ENCODE data around the gene ADARB1.

The ADARB1 gene

GRCh38 chr21:45253633-45254459, 179.5 kb downstream of the ADARB1 start:
- DNase-seq (ENCODE audit: low spot score) = no peak

DNA sequence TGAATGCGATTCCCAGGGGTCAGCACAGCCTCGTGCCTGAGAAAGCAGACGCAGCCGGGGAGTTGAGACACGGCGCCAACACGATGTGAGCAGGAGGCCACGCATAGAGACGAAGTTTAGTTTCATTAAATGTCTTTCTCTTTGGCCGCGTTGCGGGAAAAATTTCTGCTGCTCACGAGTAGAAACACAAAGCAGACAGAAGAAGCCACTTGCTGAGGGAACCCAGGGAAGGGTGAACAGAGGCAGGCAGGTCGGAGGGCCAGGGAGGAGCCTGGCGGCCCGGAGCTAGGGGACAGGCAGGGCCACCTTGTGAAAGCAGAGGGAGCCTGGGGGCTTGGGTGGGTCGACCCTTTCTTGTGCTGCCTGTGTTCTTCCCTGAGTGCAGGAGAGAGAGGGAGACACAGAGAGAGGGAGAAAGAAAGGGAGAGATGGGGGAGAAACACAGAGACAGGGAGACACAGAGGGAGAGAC, 180.1 kb downstream of the ADARB1 start:
- DNase-seq (ENCODE audit: low spot score) = no peak

GRCh38 chr21:45255381-45256020, 181.1 kb downstream of the ADARB1 start:
- no peak for DNase-seq (ENCODE audit: low spot score)

DNA sequence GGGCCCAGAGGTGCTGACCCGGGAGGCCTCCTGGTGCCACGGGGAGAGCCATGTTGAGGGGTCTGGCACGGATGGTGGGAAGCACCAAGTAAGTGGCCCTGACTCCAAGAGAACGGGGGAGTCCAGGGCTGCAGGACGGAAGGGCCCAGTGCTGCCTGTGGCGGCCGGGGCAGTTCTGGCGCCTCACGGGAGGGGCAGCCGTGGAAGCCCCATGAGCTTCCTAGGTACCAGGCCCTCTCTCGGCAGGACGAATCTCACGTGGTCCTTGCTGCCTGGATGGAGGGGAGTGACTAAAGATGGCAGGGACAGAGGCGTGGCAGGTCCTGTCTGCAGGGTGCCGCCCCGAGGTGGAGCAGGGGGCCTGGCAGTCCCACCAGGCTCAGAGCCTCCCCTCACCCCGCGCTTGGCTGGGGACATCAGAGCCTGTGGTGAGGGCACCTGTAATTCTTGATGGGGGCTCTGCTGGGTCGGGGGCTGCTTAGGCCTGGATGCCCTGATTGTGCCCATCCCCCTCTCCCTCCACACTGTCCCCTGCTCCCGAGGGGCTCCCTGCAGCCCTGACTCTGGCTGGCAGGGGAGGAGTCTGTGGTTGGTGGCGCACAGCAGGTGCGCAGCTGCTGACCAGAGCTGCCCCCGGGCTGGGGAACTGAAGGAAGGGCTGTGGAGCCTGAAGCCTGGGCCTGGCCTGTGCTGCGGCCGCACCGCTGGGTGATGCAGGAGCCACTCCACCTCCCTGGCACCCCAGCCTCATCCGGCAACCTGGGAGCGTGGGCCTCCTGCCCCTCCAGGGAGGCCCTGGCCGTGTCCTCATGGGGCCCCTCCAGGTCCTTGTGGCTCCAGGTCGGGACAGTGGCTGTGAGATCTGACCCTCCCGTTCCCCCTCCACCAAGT, 181.9 kb downstream of the ADARB1 start:
- DNase-seq (ENCODE audit: low spot score) = no peak

- DNase-seq (ENCODE audit: low spot score) = no peak
These were observed 182.7 kb downstream of the ADARB1 start for GRCh38 chr21:45256912-45257672.

GRCh38 chr21:45257673-45258341, 183.4 kb downstream of the ADARB1 start:
- DNase-seq (ENCODE audit: low spot score) = no peak

DNA sequence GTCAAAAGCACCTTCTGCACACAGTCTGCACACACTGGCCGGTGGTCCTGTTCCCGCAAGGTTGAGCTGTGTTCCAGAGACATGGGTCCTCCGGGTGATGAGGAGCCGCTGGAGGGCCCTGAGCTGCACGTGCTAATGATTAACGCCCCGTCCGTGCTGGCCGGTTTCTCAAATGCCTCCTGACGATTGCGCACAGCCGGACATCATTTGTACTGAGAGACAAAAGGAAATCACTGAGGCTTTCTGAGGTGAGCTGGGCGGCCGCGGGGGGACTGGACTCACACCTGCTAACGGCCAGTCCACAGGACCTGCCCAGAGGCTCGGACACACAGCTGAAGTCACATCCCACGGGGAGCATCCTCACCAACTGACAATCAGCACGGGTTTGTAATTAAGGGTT, 184.1 kb downstream of the ADARB1 start:
- no peak for DNase-seq (ENCODE audit: low spot score)

GRCh38 chr21:45259206-45259840, 184.9 kb downstream of the ADARB1 start:
- no peak for DNase-seq (ENCODE audit: low spot score)

DNA sequence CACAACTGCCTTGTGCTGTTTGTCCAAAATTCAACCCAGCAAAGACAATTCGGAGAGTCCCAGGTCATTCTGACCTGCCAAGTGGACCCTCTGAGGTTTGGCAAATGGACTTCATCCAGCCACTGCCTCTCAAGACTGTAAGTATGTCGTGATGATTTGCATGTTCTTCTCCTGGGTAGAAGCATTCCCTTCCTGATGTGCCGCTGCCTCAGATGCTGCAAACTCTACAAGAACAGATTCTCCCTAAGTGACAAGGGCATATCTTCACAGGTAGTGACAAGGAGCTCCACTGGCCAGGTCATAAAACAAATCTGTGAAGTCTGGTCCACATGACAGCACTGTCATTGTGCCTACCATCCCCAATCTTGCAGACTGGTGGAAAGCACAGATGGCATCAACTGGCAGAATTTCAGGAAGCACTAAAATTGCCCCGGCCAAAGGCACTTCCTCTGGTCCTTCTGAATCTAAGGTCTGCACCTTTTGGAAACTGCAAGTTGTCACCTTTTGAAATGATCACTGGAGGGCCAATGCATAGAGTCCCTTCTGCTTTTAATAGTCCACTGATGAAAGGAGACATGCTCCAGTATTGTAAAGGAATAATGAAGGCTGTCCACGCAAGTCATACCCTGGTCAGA, 185.9 kb downstream of the ADARB1 start:
- DNase-seq (ENCODE audit: low spot score) = no peak

GRCh38 chr21:45261093-45261492, 186.7 kb downstream of the ADARB1 start:
- no peak for DNase-seq (ENCODE audit: low spot score)

DNA sequence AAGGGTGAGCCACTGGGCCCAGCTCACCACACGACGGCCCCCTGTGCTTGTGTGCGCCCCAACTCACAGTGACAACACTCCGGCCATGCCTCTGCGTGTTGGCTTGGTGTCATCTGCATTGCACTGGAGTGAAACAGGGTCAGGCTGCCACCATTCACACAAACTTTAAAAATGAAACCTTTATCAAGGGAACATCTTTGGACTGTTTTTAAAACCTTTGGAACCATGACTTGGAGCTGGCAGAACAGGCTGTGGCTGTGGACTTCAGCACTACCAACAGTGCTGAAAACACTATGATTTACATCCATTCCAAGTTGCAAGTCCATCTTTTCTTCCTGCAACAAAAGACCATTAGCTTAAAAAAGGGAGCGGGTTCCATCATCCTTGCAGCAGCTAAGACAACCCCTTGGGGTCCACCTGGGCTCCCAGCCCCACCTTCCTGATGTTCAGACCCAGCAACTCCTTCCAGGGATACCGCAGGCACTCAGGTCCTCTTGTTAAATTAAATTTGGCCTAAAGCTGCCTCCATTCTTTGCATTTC, 187.7 kb downstream of the ADARB1 start:
- no peak for DNase-seq (ENCODE audit: low spot score)

DNA sequence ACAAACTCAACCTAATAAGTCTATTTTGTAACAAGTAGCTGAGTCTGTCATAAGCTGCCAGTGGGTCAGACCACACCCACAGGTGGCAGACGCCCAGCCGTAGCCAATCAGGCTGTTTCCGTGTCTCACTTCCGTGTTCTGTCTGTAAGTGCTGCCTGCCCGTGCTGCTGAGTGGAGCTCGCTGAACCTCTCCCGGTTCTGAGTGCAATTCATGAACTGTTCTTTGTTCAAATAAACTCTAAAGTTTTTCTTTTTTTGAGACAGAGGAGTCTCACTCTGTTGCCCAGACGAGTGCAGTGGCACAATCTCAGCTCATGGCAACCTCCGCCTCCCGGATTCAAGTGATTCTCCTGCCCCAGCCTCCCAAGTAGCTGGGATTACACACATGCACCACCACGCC, 188.2 kb downstream of the ADARB1 start:
- no peak for DNase-seq (ENCODE audit: low spot score)

DNA sequence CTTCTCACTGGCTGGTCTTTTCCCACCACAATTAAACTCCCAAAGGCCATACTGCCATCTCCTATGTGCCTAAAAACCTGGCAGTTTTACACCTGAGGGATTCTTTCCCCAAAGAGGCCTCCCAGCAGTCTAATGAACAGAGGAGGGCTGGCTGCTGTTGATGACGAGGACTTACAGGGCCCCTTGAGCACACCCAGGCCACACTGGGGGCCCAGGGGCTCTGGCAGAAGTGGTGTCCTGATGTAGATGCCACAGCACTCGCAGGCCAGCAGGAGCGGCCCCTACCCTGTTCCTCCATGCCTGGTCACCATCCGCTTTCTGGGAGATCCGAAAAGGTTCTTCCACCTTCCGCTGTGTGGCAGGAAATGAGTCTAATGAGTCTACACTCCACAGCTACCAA, 189.2 kb downstream of the ADARB1 start:
- DNase-seq (ENCODE audit: low spot score) = no peak

GRCh38 chr21:45264146-45264911, 189.9 kb downstream of the ADARB1 start:
- no peak for DNase-seq (ENCODE audit: low spot score)

DNA sequence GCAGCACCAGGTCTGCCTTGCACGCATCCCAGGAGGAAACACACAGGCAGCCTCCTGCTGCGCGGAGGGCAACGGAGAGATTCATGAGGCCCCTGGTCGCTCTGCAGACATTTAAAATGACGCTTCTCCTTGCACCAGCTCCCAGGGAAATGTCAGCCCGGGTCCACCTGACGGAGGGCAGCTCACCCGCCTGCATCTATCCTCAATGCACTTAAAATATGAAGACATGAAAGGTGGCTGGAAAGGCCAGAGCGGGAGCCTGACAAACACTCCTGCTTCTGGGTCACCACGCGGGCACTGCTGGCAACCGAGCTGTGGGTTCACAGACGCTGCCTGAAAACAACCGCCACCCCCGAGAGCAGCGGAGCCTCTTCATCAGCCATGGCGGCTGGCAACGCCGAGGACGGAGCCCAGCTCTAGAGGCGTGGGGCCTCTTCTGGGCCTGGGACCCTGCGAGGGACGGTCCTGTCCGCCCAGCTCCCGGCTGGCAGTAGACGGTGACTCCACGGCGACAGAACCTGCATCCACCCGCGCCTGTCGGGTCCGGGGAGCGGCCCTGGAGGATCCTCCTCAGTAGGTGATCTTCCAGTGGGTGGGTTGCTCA, 190.6 kb downstream of the ADARB1 start:
- no peak for DNase-seq (ENCODE audit: low spot score)

DNA sequence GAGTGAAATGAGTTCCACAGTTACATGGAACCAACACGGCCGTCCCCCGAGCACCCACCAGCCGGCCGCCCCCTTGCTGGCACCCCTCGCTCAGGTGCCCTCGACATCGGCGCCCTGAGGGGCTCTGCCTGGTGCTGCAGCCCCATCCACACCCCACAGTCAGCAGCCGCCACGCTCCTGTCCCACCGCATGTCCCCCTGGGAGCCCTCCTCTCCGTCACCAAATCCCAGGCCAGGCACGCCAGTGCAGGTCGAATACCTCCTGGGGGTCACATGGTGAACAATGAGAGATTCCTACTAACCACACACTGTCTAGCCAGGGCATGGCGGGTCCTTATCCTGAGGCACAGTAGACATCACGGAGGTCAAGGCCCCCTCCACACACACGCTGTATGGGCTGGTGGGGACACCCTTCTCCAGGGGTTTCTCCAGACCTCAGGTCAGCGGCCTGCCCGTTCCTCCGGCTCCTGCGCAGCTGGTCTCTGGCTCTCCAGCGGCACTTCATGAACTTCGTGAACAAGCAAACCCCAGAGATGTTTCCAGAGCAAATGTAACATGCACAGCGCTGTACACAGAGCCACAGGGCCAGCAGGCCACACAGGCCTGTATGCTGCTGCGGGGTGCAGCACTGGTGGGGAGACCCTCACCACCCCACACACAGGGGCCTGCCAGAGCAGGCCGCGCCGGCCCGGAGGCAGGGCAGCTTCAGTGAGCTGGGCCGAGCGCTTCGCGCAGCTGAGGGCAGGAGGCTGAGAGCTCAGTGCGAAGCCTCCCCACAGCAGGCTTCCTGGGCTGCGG, 191.5 kb downstream of the ADARB1 start:
- DNase-seq (ENCODE audit: low spot score) = no peak

DNA sequence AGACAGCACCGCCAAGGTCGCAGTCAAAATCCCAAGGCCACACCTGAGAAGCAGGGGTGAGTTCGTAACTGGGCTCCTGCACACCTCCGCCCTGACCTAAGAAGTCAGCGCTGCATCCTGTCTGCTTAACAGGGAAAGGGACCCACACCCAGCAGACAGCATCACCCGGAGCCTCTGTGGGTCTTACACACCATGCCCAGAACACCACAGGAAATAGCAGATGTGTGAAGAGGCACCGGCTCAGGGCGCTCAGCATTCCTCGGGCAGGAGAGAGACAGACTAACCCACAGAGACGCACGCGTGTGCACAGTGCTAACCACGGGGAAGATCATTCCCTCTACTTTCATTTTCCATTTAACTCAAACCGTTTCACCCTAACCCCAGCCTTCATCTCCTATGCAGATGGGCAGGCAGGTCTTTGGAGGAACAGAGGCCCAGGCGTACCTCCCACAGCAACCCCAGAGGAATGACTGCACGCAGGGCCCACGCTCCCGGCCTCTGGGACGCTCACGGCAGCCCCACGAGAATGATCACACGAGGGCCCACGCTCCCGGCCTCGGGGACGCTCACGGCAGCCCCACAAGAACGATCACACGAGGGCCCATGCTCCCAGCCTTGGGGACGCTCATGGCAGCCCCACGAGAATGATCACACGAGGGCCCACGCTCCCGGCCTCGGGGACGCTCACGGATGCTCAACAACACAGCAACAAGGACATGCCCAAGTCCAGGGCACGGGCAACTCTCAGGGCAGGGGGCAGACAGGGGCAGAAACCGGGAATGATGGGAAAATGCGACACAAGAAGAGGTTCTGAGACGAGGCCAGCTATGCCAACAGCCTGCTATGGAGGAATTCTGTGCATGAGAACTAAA, 192.4 kb downstream of the ADARB1 start:
- no peak for DNase-seq (ENCODE audit: low spot score)

Data from hematopoietic multipotent progenitor cell treated with erythropoietin and hydrocortisone succinate and interleukin-3 and kit ligand, for 17 days (in vitro differentiated cells).